Endothelial cell of umbilical vein (primary cell): ENCODE data around the gene MEF2D. TPM values are rescaled to one million over a fixed set of nuclear protein-coding genes. Genes with fewer than 3 reads are reported as not detected.

Source experiments
- BruUV-seq: library from RNA; stranded (reverse); fragments of 400-500 nt; replicated peaks from 2 replicates; lab custom pipeline; 2021; lab: Mats Ljungman, UMichigan
- CTCF ChIA-PET: fragments of 300-600, 350-600 bp; sonication (Branson Sonifier 250); formaldehyde crosslinking; loops from one replicate; lab custom pipeline; 2021; ENCODE audit warnings: antibody characterized with exemption, inconsistent platforms; lab: Charles Lee
- POLR2A ChIA-PET: fragments of 300-600, 350-600 bp; sonication (Branson Sonifier 250); formaldehyde crosslinking; loops from one replicate; lab custom pipeline; 2021; ENCODE audit warnings: antibody characterized with exemption, inconsistent platforms; lab: Charles Lee
- DNase-seq: peaks from one replicate; pipeline ENCODE4 v3.0.0-alpha.2; 2011; ENCODE audit warnings: low read depth, low spot score
- FAIRE-seq: peaks from 2 replicates; lab custom pipeline; 2011; peaks lifted over from hg19 to GRCh38; lab: Jason Lieb, UNC
- H2AFZ ChIP-seq: 2 replicates; pipeline ENCODE4 v1.6.0; 2012; ENCODE audit warnings: low read depth, low read length, control low read depth, inconsistent platforms
- H3K27ac ChIP-seq: 2 replicates; pipeline ENCODE4 v1.5.1; 2011; ENCODE audit warnings: low read depth, mild to moderate bottlenecking, control low read depth, low read length, moderate library complexity; ENCODE audit not compliant: insufficient read depth
- H3K27me3 ChIP-seq, 2 experiments: 2 replicates each; pipeline versions ENCODE4 v1.6.0 to v1.6.1; 2011; ENCODE audit warnings: low read length in 2 of 2, mixed read lengths in 1 of 2; ENCODE audit not compliant: control insufficient read depth in 2 of 2, insufficient read depth in 2 of 2
- H3K36me3 ChIP-seq, 2 experiments: 2 replicates in 1 of 2; 3 replicates in 1 of 2; pipeline ENCODE4 v1.5.1; 2011; ENCODE audit warnings: low read length in 2 of 2, mild to moderate bottlenecking in 1 of 2, moderate library complexity in 1 of 2; ENCODE audit not compliant: control insufficient read depth in 2 of 2, insufficient read depth in 2 of 2; ENCODE audit errors: extremely low read depth in 1 of 2
- H3K4me1 ChIP-seq: 3 replicates; pipeline ENCODE4 v1.5.1; 2011; ENCODE audit warnings: mild to moderate bottlenecking, low read length; ENCODE audit not compliant: control insufficient read depth, insufficient read depth; ENCODE audit errors: extremely low read depth
- H3K4me2 ChIP-seq: 2 replicates; pipeline ENCODE4 v1.6.1; 2011; ENCODE audit warnings: low read length, control low read depth, mixed read lengths; ENCODE audit not compliant: insufficient read depth
- H3K4me3 ChIP-seq, 3 experiments: fragments of 200-600 bp in 1 of 3; sonication (generic), shearing (Covaris generic) in 1 of 3; replicated peaks in 1 of 3; 2 replicates each; pipeline ENCODE4 v1.5.1; 2011 to 2016; ENCODE audit warnings: control low read depth in 3 of 3, low read length in 3 of 3, mild to moderate bottlenecking in 2 of 3, inconsistent platforms in 1 of 3, low read depth in 1 of 3, moderate library complexity in 1 of 3; ENCODE audit not compliant: insufficient read depth in 1 of 3
- H3K79me2 ChIP-seq: 2 replicates; pipeline ENCODE4 v1.6.0; 2012; ENCODE audit warnings: low read length, inconsistent platforms; ENCODE audit not compliant: control insufficient read depth, insufficient read depth
- H3K9ac ChIP-seq: replicated peaks from 2 replicates; pipeline ENCODE3; 2011; ENCODE audit warnings: low read length, control low read depth; ENCODE audit not compliant: insufficient read depth; ENCODE audit errors: extremely low read depth
- H3K9me1 ChIP-seq: replicated peaks from 3 replicates; pipeline ENCODE4 v1.6.0; 2011; ENCODE audit warnings: mild to moderate bottlenecking, low read length; ENCODE audit not compliant: control insufficient read depth, insufficient read depth; ENCODE audit errors: extremely low read depth
- H3K9me3 ChIP-seq: replicated peaks from 2 replicates; pipeline ENCODE4 v1.5.1; 2012; ENCODE audit warnings: low read length, inconsistent platforms; ENCODE audit not compliant: control insufficient read depth, insufficient read depth
- H4K20me1 ChIP-seq: replicated peaks from 2 replicates; pipeline ENCODE3; 2011; ENCODE audit warnings: mild to moderate bottlenecking, low read length; ENCODE audit not compliant: control insufficient read depth, insufficient read depth; ENCODE audit errors: extremely low read depth
- CTCF ChIP-seq, 2 donors: IDR thresholded peaks; 1 replicate in 1 of 2; 2 replicates in 1 of 2; pipeline ENCODE4 v1.5.1; 2011; ENCODE audit warnings: low read length in 2 of 2, mild to moderate bottlenecking in 2 of 2, moderate library complexity in 2 of 2, control low read depth in 1 of 2, inconsistent platforms in 1 of 2, low read depth in 1 of 2; ENCODE audit not compliant: insufficient read depth in 1 of 2; ENCODE audit errors: extremely low read depth in 1 of 2
- EZH2 ChIP-seq: IDR thresholded peaks from 2 replicates; pipeline ENCODE4 v1.6.1; 2012; ENCODE audit warnings: borderline replicate concordance, low read depth, mild to moderate bottlenecking, moderate library complexity, low read length, inconsistent platforms; ENCODE audit not compliant: severe bottlenecking
- FOS ChIP-seq: IDR thresholded peaks from 2 replicates; pipeline ENCODE4 v1.6.1; 2011; ENCODE audit warnings: mild to moderate bottlenecking, low read length, moderate library complexity, borderline replicate concordance; ENCODE audit not compliant: insufficient read depth
- GATA2 ChIP-seq: IDR thresholded peaks from 2 replicates; pipeline ENCODE4 v1.7.0; 2011; ENCODE audit warnings: low read depth, mild to moderate bottlenecking, moderate library complexity, mixed read lengths, low read length; ENCODE audit not compliant: insufficient read length, insufficient read depth
- JUN ChIP-seq: IDR thresholded peaks from 2 replicates; pipeline ENCODE4 v1.6.1; 2011; ENCODE audit warnings: borderline replicate concordance, low read depth; ENCODE audit not compliant: insufficient read length, insufficient read depth
- MAX ChIP-seq: IDR thresholded peaks from 2 replicates; pipeline ENCODE4 v1.6.1; 2011; ENCODE audit not compliant: insufficient read depth, insufficient read length
- MYC ChIP-seq: IDR thresholded peaks from one replicate; pipeline ENCODE4 v1.6.1; 2011; ENCODE audit warnings: mild to moderate bottlenecking, low read depth, low read length
- POLR2A ChIP-seq: IDR thresholded peaks from 2 replicates; pipeline ENCODE4 v1.6.1; 2012; ENCODE audit warnings: low read depth, mild to moderate bottlenecking, control low read depth, low read length
- POLR2AphosphoS5 ChIP-seq: IDR thresholded peaks from 2 replicates; pipeline ENCODE4 v1.6.1; 2012; ENCODE audit warnings: low read depth, mild to moderate bottlenecking, control low read depth, low read length, moderate library complexity; ENCODE audit not compliant: insufficient read depth
- dilution Hi-C: fragments of 300-500 bp; cut with MboI; formaldehyde crosslinking; loops from one replicate; pipeline ENCODE4 v1.15.0; 2019; ENCODE audit warnings: low sequenced_read_pairs; ENCODE audit not compliant: extremely low pct_ligation_motif_present
- intact Hi-C: fragments of 100-400 bp; cut with micrococcal nuclease; formaldehyde crosslinking; loops from one replicate; pipeline ENCODE4 v1.10.0; 2022
- polyA plus RNA-seq, 4 experiments: library from polyadenylated mRNA; depleted of rRNA in 3 of 4; stranded (reverse) in 3 of 4; unstranded in 1 of 4; fragments of >200 nt; gene quantifications; 2 replicates each; pipeline versions ENCODE4 v1.2.1 to v1.2.3, GENCODE V29; 2011 to 2012; ENCODE audit warnings: missing spikeins in 1 of 4
- total RNA-seq: library from RNA; stranded (reverse); gene quantifications from 2 replicates; pipeline ENCODE4 v1.2.3, GENCODE V29; 2021

The MEF2D gene
- total and polyA plus RNA-seq, 2 donors (not counting 3 experiments of a cell fraction or from before 2014, with no cell fraction given) = 45.4 to 52.2 TPM

GRCh38 chr1:156475568-156476500, 24.7 kb downstream of the MEF2D start:
- Histone ChIP-seq H3K36me3 (peaks cover 21 to 75% of the 10 kb centered on the region in 2 experiments), H3K4me2 (no peak overlapping the region), H3K9ac (no peak overlapping the region), H3K9me1 (no peaks in the 10 kb centered on the region), H3K4me1 (peaks cover 8% of the 10 kb centered on the region), H3K27me3 (no peaks in the 10 kb centered on the region), H3K4me3 (no peak overlapping the region), H3K27ac (no peak overlapping the region), H3K79me2 (no peaks in the 10 kb centered on the region), H4K20me1 (no peaks in the 10 kb centered on the region), H2AFZ (no peak overlapping the region), H3K9me3 (no peaks in the 10 kb centered on the region)
- dilution Hi-C loops = no loop called here
- FAIRE-seq (no peak), DNase-seq (no peak)
- TF ChIP-seq MAX = no peak
- no peak for TF ChIP-seq JUN
- no peak for TF ChIP-seq FOS
- TF ChIP-seq EZH2 = no peak
- TF ChIP-seq MYC = no peak
- no peak for TF ChIP-seq GATA2
- TF ChIP-seq POLR2A = no peak
- TF ChIP-seq CTCF (IDR thresholded peaks at IDR 0.05; ENCODE audit: extremely low read depth in 1 of 2, insufficient read depth in 1 of 2, low read depth in 1 of 2, low read length in 2 of 2) = no peak
- no peak for TF ChIP-seq POLR2AphosphoS5
- ChIA-PET POLR2A (no interaction called here), CTCF (interaction anchor here (0.7 to 1.7 kb wide), 4 partner anchors 10 to 95 kb away, joined by 3 to 5 read pairs (median 4); partner anchors contain the start of gene MEF2D)
- intact Hi-C loops = no loop called here
- BruUV-seq = no TSS peak
